Endodermal cell (in vitro differentiated cells): ENCODE data around the gene GABRB2. TPM values are rescaled to one million over a fixed set of nuclear protein-coding genes. Genes with fewer than 3 reads are reported as not detected.

Experiments used
- DNase-seq: peaks from one replicate; pipeline ENCODE4 v3.0.0-alpha.2; 2017
- H3K27ac ChIP-seq: 2 replicates; pipeline ENCODE4 v1.5.1; 2013; ENCODE audit warnings: mild to moderate bottlenecking, low read depth, low read length, moderate library complexity
- H3K27me3 ChIP-seq: 2 replicates; pipeline ENCODE4 v1.6.1; 2013; ENCODE audit warnings: mild to moderate bottlenecking, low read length, moderate library complexity; ENCODE audit not compliant: insufficient read depth, control insufficient read depth, poor library complexity, severe bottlenecking
- H3K36me3 ChIP-seq: 2 replicates; pipeline ENCODE4 v1.7.0; 2013; ENCODE audit warnings: mild to moderate bottlenecking, low read length, moderate library complexity; ENCODE audit not compliant: control insufficient read depth, insufficient read depth
- H3K4me1 ChIP-seq: one replicate; pipeline ENCODE4 v1.7.0; 2013; ENCODE audit warnings: low read length; ENCODE audit not compliant: control insufficient read depth, insufficient read depth
- H3K4me3 ChIP-seq: 2 replicates; pipeline ENCODE4 v1.5.1; 2013; ENCODE audit warnings: mild to moderate bottlenecking, low read length, moderate library complexity
- H3K9ac ChIP-seq: 2 replicates; pipeline ENCODE4 v1.6.1; 2013; ENCODE audit warnings: mild to moderate bottlenecking, low read length, moderate library complexity; ENCODE audit not compliant: poor library complexity, severe bottlenecking; ENCODE audit errors: extremely low read depth
- H3K9me3 ChIP-seq: 2 replicates; pipeline ENCODE4 v1.6.1; 2013; ENCODE audit warnings: mild to moderate bottlenecking, low read length, moderate library complexity; ENCODE audit not compliant: control insufficient read depth
- H3K27ac Mint-ChIP-seq: 2 replicates; pipeline ENCODE4 v1.8.0; 2020; ENCODE audit warnings: mixed read lengths
- H3K27me3 Mint-ChIP-seq: 2 replicates; pipeline ENCODE4 v1.8.0; 2021; ENCODE audit warnings: mild to moderate bottlenecking, mixed read lengths; ENCODE audit not compliant: insufficient read depth
- H3K36me3 Mint-ChIP-seq: 2 replicates; pipeline ENCODE4 v1.8.0; 2020; ENCODE audit warnings: low read depth, mixed read lengths
- H3K4me1 Mint-ChIP-seq: 2 replicates; pipeline ENCODE4 v1.8.0; 2020; ENCODE audit warnings: mixed read lengths
- H3K4me3 Mint-ChIP-seq: 2 replicates; pipeline ENCODE4 v1.8.0; 2020; ENCODE audit warnings: mild to moderate bottlenecking, moderate library complexity, mixed read lengths
- H3K9me3 Mint-ChIP-seq: 2 replicates; pipeline ENCODE4 v1.8.0; 2020; ENCODE audit warnings: mild to moderate bottlenecking, mixed read lengths
- CTCF ChIP-seq: fragments of 200-600 bp; sonication (generic); conservative IDR thresholded peaks from 2 replicates; pipeline ENCODE4 v1.5.0; 2021; ENCODE audit warnings: antibody characterized with exemption, mild to moderate bottlenecking
- WGBS, 2 experiments: methylation state at CpG; one replicate each; pipeline versions ENCODE4 v1.1.5 to v1.1.7; 2013; ENCODE audit warnings: missing lambda C conversion rate in 2 of 2, mixed read lengths in 1 of 2; ENCODE audit not compliant: insufficient coverage in 1 of 2, insufficient read length in 1 of 2; 5-methylcytosine and 5-hydroxymethylcytosine counted together
- total RNA-seq, 2 donors: library from RNA; stranded (reverse); fragmentation: NEBNext Ultra II Directional in 1 of 2; extraction: Animal tissue kit (Norgen Biotek cat#: 25700) in 1 of 2; gene quantifications; 2 replicates in 1 of 2; 3 replicates in 1 of 2; pipeline ENCODE4 v1.2.1, GENCODE V29; 2021

GABRB2 gene
- total RNA-seq, 2 donors from 2014 or later, result 0.77 to 2.5 TPM

- Histone ChIP-seq H3K9me3 (no peaks in the 10 kb centered on the region), H3K27me3 (peaks cover under 1% of the 10 kb centered on the region), H3K9ac (no peak overlapping the region), H3K4me1 (peaks cover 4% of the 10 kb centered on the region), H3K36me3 (no peaks in the 10 kb centered on the region), H3K4me3 (no peak overlapping the region), H3K27ac (no peak overlapping the region)
- Mint-ChIP-seq H3K4me1 (peaks cover 19% of the 10 kb centered on the region), H3K4me3 (no peak overlapping the region), H3K36me3 (no peaks in the 10 kb centered on the region), H3K27me3 (peaks cover 3% of the 10 kb centered on the region), H3K27ac (no peak overlapping the region), H3K9me3 (no peaks in the 10 kb centered on the region)
- DNase-seq, result no peak
- no peak for TF ChIP-seq CTCF
- WGBS, 2 experiments, result 98 to 100% methylated on average over 1 to 2 of the region's 2 CpGs
These were observed 159.4 kb downstream of the GABRB2 start for GRCh38 chr5:161387121-161387520.

- Mint-ChIP-seq H3K27me3 (peaks cover 18% of the 10 kb centered on the region), H3K27ac (no peak overlapping the region)
- WGBS, 2 experiments, result 85 to 91% methylated on average over 4 of the region's 4 CpGs
These were observed 161.5 kb downstream of the GABRB2 start for GRCh38 chr5:161385027-161385426.

GRCh38 chr5:161382685-161383084 is 163.8 kb downstream of the GABRB2 start:
- Histone ChIP-seq H3K27ac (no peak overlapping the region), H3K4me1 (peaks cover 4% of the 10 kb centered on the region), H3K27me3 (peaks cover 41% of the 10 kb centered on the region), H3K4me3 (no peak overlapping the region), H3K9ac (no peak overlapping the region), H3K36me3 (no peaks in the 10 kb centered on the region), H3K9me3 (no peaks in the 10 kb centered on the region)
- Mint-ChIP-seq H3K27me3 (peaks cover 20% of the 10 kb centered on the region), H3K4me1 (peaks cover 3% of the 10 kb centered on the region), H3K9me3 (no peaks in the 10 kb centered on the region), H3K27ac (no peak overlapping the region), H3K36me3 (no peaks in the 10 kb centered on the region), H3K4me3 (no peak overlapping the region)
- DNase-seq, result no peak
- WGBS, 2 experiments, result 92 to 93% methylated on average over 4 of the region's 5 CpGs
- no peak for TF ChIP-seq CTCF

More at GRCh38 chr5:161385027-161385426, 161.5 kb downstream of the GABRB2 start:
- peaks cover 10% of the 10 kb centered on the region for H3K4me1 Mint-ChIP-seq
- no peaks in the 10 kb centered on the region for H3K9me3 Mint-ChIP-seq
- H3K9me3 ChIP-seq, result no peaks in the 10 kb centered on the region
- H3K4me3 Mint-ChIP-seq, result no peak overlapping the region
- no peaks in the 10 kb centered on the region for H3K36me3 ChIP-seq
- no peaks in the 10 kb centered on the region for H3K36me3 Mint-ChIP-seq
- DNase-seq, result no peak
- H3K27ac ChIP-seq, result no peak overlapping the region
- H3K27me3 ChIP-seq, result peaks cover 22% of the 10 kb centered on the region
- H3K4me3 ChIP-seq, result no peak overlapping the region
- no peak overlapping the region for H3K9ac ChIP-seq
- peaks cover 4% of the 10 kb centered on the region for H3K4me1 ChIP-seq
- TF ChIP-seq CTCF, result no peak
